Activated naive CD8-positive, alpha-beta T cell (primary cell): ENCODE data around the gene FAM78A.
"Not testable (repeated sequence)": the region's sequence is repeated elsewhere in the genome, so short reads cannot be mapped to it uniquely, and the experiment has no call there.

Experiments
- H3K27ac Mint-ChIP-seq: one replicate; pipeline ENCODE4 v1.8.0; 2021; ENCODE audit warnings: mixed read lengths
- H3K27me3 Mint-ChIP-seq: one replicate; pipeline ENCODE4 v1.8.0; 2021; ENCODE audit warnings: mixed read lengths
- H3K36me3 Mint-ChIP-seq: one replicate; pipeline ENCODE4 v1.8.0; 2021; ENCODE audit warnings: mixed read lengths
- H3K4me1 Mint-ChIP-seq: one replicate; pipeline ENCODE4 v1.8.0; 2021; ENCODE audit warnings: low read depth, mixed read lengths
- H3K4me3 Mint-ChIP-seq: one replicate; pipeline ENCODE4 v1.8.0; 2021; ENCODE audit warnings: mild to moderate bottlenecking, mixed read lengths
- H3K9me3 Mint-ChIP-seq: one replicate; pipeline ENCODE4 v1.8.0; 2021; ENCODE audit warnings: low read depth, mixed read lengths

FAM78A gene

DNA sequence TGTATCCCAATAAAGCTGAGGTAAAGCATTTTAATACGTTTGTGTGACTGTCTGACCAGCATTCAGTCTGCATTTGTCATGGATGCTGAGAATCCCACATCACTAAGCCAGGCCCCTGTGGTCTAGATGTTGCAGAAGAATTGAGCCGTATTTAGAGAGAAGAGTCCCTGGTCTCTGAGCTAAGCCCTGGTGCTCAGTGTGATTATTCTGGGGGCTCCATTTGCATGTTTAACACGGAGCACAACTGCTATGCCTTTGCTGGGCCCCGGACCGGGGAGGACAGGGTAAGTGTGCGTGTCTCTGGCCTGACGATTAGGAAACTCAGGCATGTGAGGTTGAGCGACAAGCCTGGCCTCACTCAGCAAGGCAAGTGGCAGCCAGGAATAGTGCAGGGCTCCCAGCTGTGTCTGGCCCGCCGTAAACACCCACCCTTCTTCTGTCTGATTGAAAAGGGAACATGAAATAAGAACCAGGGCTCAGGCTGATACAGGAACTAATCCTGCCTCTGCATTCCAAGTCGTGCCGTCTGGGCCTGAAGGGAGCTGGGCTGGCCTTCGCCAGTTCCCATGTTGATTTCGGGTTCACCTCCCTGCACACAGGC, 22.3 kb downstream of the FAM78A start:
- Mint-ChIP-seq H3K36me3 (no peaks in the 10 kb centered on the region), H3K9me3 (no peaks in the 10 kb centered on the region), H3K4me3 (peak overlapping the region; percentile 83), H3K27ac (peak overlapping the region; percentile 16), H3K27me3 (no peaks in the 10 kb centered on the region), H3K4me1 (peaks cover 50% of the 10 kb centered on the region)

DNA sequence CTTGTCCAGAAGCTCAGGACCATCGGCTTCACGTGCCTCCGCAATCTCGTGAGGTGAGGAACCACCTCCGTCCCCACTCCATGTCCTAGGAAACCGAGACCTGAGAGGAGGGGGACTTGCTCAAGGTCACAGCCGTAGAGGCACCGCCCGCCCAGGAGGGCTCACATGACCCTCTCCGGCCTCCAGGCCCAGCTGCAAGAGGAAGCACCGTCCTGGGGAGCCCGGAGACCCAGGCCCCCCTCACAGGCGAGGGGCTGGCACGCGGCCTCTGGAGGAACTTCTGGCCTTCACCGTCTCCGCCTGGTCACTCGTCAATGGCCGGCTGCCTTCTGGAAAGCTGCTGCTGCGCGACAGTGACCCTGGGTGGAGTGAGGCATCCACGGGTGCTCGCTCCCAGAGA, 24.2 kb downstream of the FAM78A start:
- Mint-ChIP-seq H3K9me3 (no peaks in the 10 kb centered on the region), H3K27me3 (no peaks in the 10 kb centered on the region), H3K27ac (no peak overlapping the region), H3K4me1 (peaks cover 41% of the 10 kb centered on the region), H3K4me3 (peak overlapping the region; percentile 83), H3K36me3 (no peaks in the 10 kb centered on the region)

- Mint-ChIP-seq H3K4me1 (peaks cover 6% of the 10 kb centered on the region), H3K27me3 (no peaks in the 10 kb centered on the region), H3K4me3 (no peak overlapping the region), H3K27ac (no peak overlapping the region), H3K36me3 (peaks cover 3% of the 10 kb centered on the region), H3K9me3 (no peaks in the 10 kb centered on the region)
Observed at GRCh38 chr9:131246618-131247017, 29.7 kb downstream of the FAM78A start.

DNA sequence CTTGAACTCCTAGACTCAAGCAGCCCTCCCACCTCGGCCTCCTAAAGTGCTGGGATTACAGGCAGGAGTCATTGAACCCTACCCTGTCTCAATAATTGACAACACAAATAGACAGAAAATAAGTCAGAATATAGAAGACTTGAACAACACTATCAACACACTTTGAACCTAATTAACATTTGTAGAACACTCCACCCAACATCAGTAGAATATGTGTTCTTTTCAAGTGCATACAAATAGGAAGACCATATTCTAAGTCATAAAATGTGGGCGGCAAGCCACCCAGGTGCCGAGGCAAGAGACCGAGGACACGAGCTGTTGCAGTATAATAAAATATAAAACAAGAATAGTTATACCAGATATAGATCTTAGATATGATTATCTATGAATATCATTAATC, 32.0 kb downstream of the FAM78A start:
- H3K4me1 Mint-ChIP-seq, H3K4me3 Mint-ChIP-seq, H3K9me3 Mint-ChIP-seq, H3K27ac Mint-ChIP-seq, H3K36me3 Mint-ChIP-seq, H3K27me3 Mint-ChIP-seq: not testable (repeated sequence)

DNA sequence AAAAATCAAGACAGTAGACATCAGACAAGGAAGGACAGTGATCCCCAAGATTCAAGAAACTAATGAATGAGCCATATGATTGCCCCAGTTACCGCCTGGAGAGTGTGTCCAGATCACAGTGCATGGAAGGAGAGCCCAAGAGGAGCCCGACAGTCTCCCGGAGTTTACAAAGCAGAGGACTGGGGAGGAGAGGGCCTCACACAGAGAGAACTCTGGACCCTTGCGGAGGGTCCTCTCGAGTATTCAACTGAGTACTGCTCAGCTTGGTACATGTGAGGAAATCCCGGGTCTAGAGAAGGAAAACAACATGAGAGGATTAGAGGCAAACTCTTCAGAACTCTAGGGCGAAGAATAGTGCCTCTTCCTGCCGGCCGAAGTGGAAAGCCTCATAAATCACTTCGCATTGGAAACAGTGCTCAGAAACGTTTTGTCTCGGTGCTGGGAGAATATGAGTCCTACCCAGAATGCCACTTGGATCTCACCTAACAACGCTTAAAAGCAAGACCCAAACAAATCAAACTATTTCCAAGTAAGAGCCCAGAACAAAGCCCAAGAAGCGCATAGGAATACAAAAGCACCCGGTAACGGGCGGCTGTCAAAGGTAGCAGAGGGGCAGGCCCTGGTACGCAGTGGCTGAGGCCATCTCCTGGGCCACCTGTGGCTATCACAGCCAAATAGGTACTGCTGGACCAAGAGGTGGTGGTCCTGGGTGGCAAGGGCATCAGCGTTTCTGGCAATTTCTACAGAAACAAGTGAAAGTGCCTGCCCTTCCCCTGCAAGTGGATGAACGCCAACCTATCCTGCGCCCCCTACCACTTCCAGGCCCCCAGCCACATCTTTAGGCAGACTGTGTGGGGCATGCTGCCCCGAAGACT, 36.0 kb downstream of the FAM78A start:
- no peaks in the 10 kb centered on the region for H3K27me3 Mint-ChIP-seq
- peaks cover 29% of the 10 kb centered on the region for H3K4me1 Mint-ChIP-seq
- peak overlapping the region; percentile 16 for H3K27ac Mint-ChIP-seq
- no peak overlapping the region for H3K4me3 Mint-ChIP-seq
- no peaks in the 10 kb centered on the region for H3K9me3 Mint-ChIP-seq
- H3K36me3 Mint-ChIP-seq, result peaks cover 3% of the 10 kb centered on the region

DNA sequence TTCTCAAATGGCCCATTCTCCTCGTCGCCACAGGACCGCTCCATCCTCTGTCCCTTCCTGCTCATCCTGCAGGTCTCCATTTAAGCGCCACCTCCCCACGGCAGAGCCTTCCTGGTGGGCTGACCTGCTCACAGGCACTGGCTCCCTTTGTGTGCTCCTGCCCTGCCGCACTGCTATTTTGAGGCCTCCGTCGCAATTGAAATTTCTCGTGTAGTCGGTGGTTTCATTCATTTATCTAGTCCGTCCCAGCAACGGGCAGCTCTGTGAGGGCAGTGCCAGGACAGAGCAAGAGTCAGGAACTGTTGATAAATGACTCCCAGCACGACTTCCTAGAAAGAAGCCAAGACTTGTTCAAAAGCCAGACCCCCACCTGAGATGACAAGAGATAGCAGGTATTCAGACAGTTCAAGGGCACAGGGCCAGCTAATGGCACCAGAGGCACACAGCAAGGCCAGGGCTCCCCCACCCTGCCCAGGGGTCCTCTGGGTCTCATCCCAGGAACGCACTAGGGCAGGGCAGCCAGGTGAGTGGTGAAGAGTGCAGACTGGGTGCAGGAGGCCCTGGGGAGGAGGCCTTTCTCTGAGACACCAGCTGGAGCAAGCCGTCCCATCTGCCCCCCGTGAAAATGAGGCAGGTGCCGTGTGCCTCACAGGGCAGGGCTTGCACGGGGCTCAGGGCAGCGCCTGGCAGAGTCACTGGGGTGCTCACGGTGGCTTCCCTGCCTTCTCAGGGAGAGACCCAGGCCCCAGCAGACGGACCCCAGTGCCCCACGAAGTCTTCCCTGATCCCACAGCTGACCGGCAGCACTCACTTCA, 36.9 kb downstream of the FAM78A start:
- Mint-ChIP-seq H3K4me3 (peak overlapping the region; percentile 63), H3K4me1 (peaks cover 29% of the 10 kb centered on the region), H3K27ac (peak overlapping the region; percentile 54), H3K9me3 (no peaks in the 10 kb centered on the region), H3K36me3 (peaks cover 3% of the 10 kb centered on the region), H3K27me3 (no peaks in the 10 kb centered on the region)

DNA sequence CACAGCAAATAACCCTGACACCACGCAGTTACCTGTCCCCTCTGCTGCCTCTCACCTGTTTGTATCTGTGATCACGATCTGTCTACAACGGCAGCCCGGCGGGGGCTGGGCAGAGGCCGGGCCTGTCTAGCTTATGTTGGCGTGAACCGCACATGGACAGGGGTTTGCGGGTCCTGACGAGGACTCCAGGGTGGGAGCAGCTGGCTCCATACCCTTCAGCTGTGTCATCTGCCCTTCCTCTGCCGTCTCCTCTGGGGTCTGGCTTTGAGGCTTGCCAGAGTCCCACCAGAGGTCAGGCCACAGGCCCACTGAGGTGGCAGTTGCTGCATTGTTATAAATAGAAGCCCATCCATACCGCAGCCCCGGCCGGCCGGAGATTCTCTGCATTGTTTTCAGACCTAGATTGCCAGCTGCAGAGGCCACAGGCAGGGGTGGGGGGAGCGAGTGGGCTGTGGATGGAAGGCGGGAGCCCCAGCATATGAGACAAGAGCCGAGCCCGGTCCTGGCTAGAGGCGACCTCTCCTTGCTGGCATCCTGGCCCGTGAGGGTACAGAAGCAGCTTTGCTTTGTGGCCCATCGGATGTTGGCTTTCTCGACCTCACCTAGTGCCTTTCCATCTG, 37.8 kb downstream of the FAM78A start:
- Mint-ChIP-seq H3K4me1 (peaks cover 32% of the 10 kb centered on the region), H3K27ac (peak overlapping the region; percentile 93), H3K4me3 (peak overlapping the region; percentile 85), H3K9me3 (no peaks in the 10 kb centered on the region), H3K27me3 (no peaks in the 10 kb centered on the region), H3K36me3 (peaks cover 3% of the 10 kb centered on the region)

DNA sequence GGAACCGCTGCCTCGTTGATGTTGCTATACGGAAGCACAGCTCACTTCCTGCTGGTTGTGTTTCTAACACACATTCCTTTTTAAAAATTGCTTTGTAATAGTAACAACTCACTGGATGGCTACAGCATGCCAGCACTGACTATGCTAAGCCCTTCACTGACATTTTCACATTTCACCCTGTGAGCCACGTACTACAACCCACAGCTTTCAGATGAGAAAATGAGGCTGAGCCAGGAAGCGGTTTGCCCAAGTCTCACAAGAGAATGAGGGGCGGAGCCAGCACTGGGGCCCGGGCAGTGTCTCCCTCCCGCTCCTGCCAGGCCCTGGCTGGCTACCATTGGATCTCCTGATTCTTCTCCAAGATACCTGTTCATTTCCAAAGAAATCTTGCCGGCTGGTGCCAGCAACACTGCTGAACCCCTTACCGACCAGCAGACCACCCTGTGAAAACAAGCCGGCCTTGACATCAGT, 38.3 kb downstream of the FAM78A start:
- Mint-ChIP-seq H3K4me3 (peak overlapping the region; percentile 85), H3K27ac (peak overlapping the region; percentile 93), H3K4me1 (peaks cover 35% of the 10 kb centered on the region), H3K27me3 (no peaks in the 10 kb centered on the region), H3K9me3 (no peaks in the 10 kb centered on the region), H3K36me3 (peaks cover 2% of the 10 kb centered on the region)

GRCh38 chr9:131237291-131237690, 39.0 kb downstream of the FAM78A start:
- Mint-ChIP-seq H3K27me3 (no peaks in the 10 kb centered on the region), H3K27ac (peak overlapping the region; percentile 93), H3K4me3 (peak overlapping the region; percentile 85), H3K9me3 (no peaks in the 10 kb centered on the region), H3K36me3 (no peaks in the 10 kb centered on the region), H3K4me1 (peaks cover 35% of the 10 kb centered on the region)

GRCh38 chr9:131236761-131237160, 39.5 kb downstream of the FAM78A start:
- Mint-ChIP-seq H3K4me3 (no peak overlapping the region), H3K9me3 (no peaks in the 10 kb centered on the region), H3K4me1 (peaks cover 35% of the 10 kb centered on the region), H3K27ac (peak overlapping the region; percentile 93), H3K27me3 (no peaks in the 10 kb centered on the region), H3K36me3 (no peaks in the 10 kb centered on the region)

DNA sequence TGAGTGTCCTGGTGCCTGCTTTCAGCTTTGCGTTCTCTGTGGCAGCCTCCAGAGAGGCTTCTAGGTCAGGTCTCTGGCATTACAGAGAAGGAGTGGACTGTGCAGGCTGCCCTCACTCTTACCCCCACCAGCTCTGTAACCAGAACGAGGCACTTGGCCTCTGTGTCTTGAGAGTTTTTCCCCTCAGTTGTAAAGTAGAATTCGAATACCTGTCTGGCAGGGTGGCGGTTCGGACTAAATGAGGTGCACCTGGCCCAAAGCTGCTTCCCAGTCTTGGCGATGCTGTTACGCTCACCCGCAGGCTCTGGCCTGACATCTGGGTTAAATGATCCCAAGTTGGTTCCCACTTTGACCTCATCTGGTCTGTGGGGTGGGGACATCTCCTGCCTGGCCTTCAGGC, 40.1 kb downstream of the FAM78A start:
- Mint-ChIP-seq H3K27ac (no peak overlapping the region), H3K4me1 (peaks cover 35% of the 10 kb centered on the region), H3K36me3 (no peaks in the 10 kb centered on the region), H3K27me3 (no peaks in the 10 kb centered on the region), H3K9me3 (no peaks in the 10 kb centered on the region), H3K4me3 (no peak overlapping the region)

- H3K9me3 Mint-ChIP-seq, result no peaks in the 10 kb centered on the region
- no peaks in the 10 kb centered on the region for H3K27me3 Mint-ChIP-seq
- no peak overlapping the region for H3K4me3 Mint-ChIP-seq
- H3K36me3 Mint-ChIP-seq, result no peaks in the 10 kb centered on the region
- H3K27ac Mint-ChIP-seq, result no peak overlapping the region
- peaks cover 35% of the 10 kb centered on the region for H3K4me1 Mint-ChIP-seq
Observed at GRCh38 chr9:131235480-131235851, 40.8 kb downstream of the FAM78A start.

GRCh38 chr9:131234799-131235479, 41.4 kb downstream of the FAM78A start:
- Mint-ChIP-seq H3K27ac (no peak overlapping the region), H3K4me1 (peaks cover 32% of the 10 kb centered on the region), H3K4me3 (no peak overlapping the region), H3K27me3 (no peaks in the 10 kb centered on the region), H3K9me3 (no peaks in the 10 kb centered on the region), H3K36me3 (peaks cover 2% of the 10 kb centered on the region)

GRCh38 chr9:131233995-131234394, 42.3 kb downstream of the FAM78A start:
- peaks cover 27% of the 10 kb centered on the region for H3K4me1 Mint-ChIP-seq
- H3K27me3 Mint-ChIP-seq, result no peaks in the 10 kb centered on the region
- peak overlapping the region; percentile 50 for H3K27ac Mint-ChIP-seq
- H3K4me3 Mint-ChIP-seq, result no peak overlapping the region
- no peaks in the 10 kb centered on the region for H3K9me3 Mint-ChIP-seq
- peaks cover 4% of the 10 kb centered on the region for H3K36me3 Mint-ChIP-seq
